Neutrophil (primary cell): ENCODE measurements around the gene STX16.
A peak's percentile ranks its signal among the peaks of the same experiment; 100 is the strongest.

Experiments
- H3K27ac ChIP-seq: fragments of 200-600 bp; sonication (generic); 2 replicates; pipeline ENCODE4 v1.5.1; 2016; ENCODE audit warnings: mild to moderate bottlenecking, moderate library complexity
- H3K27me3 ChIP-seq: fragments of 200-600 bp; sonication (generic); 2 replicates; pipeline ENCODE4 v1.6.0; 2016; ENCODE audit warnings: mild to moderate bottlenecking
- H3K36me3 ChIP-seq: fragments of 200-600 bp; sonication (generic); 2 replicates; pipeline ENCODE4 v1.5.1; 2017
- H3K4me1 ChIP-seq, 2 experiments: fragments of 200-600 bp in 1 of 2; sonication (generic) in 1 of 2; 1 replicate in 1 of 2; 2 replicates in 1 of 2; pipeline versions ENCODE4 v1.5.1 to v1.6.1; 2013 to 2016; ENCODE audit warnings: low read depth in 1 of 2, low read length in 1 of 2, mild to moderate bottlenecking in 1 of 2, moderate library complexity in 1 of 2; ENCODE audit not compliant: control insufficient read depth in 1 of 2, insufficient read depth in 1 of 2
- H3K4me3 ChIP-seq, 2 experiments: fragments of 200-600 bp in 1 of 2; sonication (generic) in 1 of 2; 1 replicate in 1 of 2; 2 replicates in 1 of 2; pipeline ENCODE4 v1.5.1; 2013 to 2016; ENCODE audit warnings: low read depth in 1 of 2, low read length in 1 of 2, mild to moderate bottlenecking in 1 of 2, moderate library complexity in 1 of 2
- H3K9me3 ChIP-seq: fragments of 200-600 bp; sonication (generic); 2 replicates; pipeline ENCODE4 v1.5.1; 2016
- CTCF ChIP-seq: fragments of 200-600 bp; sonication (generic); IDR thresholded peaks from 2 replicates; pipeline ENCODE4 v1.5.1; 2016; ENCODE audit warnings: antibody characterized with exemption

Gene STX16

GRCh38 chr20:58657262-58657661, 6.2 kb downstream of the STX16 start:
- no peak overlapping the region for H3K27ac ChIP-seq
- H3K9me3 ChIP-seq, result no peaks in the 10 kb centered on the region
- no peak for TF ChIP-seq CTCF
- H3K4me1 ChIP-seq, result peaks cover 29 to 30% of the 10 kb centered on the region in 2 experiments
- H3K4me3 ChIP-seq, result no peak overlapping the region
- no peaks in the 10 kb centered on the region for H3K27me3 ChIP-seq
- peaks cover 9% of the 10 kb centered on the region for H3K36me3 ChIP-seq

GRCh38 chr20:58657986-58658385, 6.9 kb downstream of the STX16 start:
- Histone ChIP-seq H3K9me3 (no peaks in the 10 kb centered on the region), H3K4me3 (no peak overlapping the region), H3K4me1 (peaks cover 23 to 24% of the 10 kb centered on the region in 2 experiments), H3K36me3 (peaks cover 9% of the 10 kb centered on the region), H3K27ac (no peak overlapping the region), H3K27me3 (no peaks in the 10 kb centered on the region)
- TF ChIP-seq CTCF, result no peak

- no peaks in the 10 kb centered on the region for H3K27me3 ChIP-seq
- H3K4me1 ChIP-seq, result peaks cover 15 to 17% of the 10 kb centered on the region in 2 experiments
- TF ChIP-seq CTCF, result no peak
- peaks cover 11% of the 10 kb centered on the region for H3K36me3 ChIP-seq
- no peak overlapping the region for H3K27ac ChIP-seq
- H3K9me3 ChIP-seq, result no peaks in the 10 kb centered on the region
- H3K4me3 ChIP-seq, result no peak overlapping the region
Measured at GRCh38 chr20:58658760-58659159, 7.7 kb downstream of the STX16 start.

GRCh38 chr20:58659841-58660240, 8.8 kb downstream of the STX16 start:
- Histone ChIP-seq H3K27ac (peak overlapping the region; percentile 53), H3K27me3 (no peaks in the 10 kb centered on the region), H3K9me3 (no peaks in the 10 kb centered on the region), H3K4me1 (peaks cover 8 to 14% of the 10 kb centered on the region in 2 experiments), H3K4me3 (no peak overlapping the region), H3K36me3 (peaks cover 15% of the 10 kb centered on the region)
- no peak for TF ChIP-seq CTCF

- peaks cover 23% of the 10 kb centered on the region for H3K36me3 ChIP-seq
- H3K4me3 ChIP-seq, result no peak overlapping the region
- no peaks in the 10 kb centered on the region for H3K27me3 ChIP-seq
- TF ChIP-seq CTCF, result no peak
- H3K27ac ChIP-seq, result peak overlapping the region; percentile 21
- peaks cover 8 to 12% of the 10 kb centered on the region in 2 experiments for H3K4me1 ChIP-seq
- no peaks in the 10 kb centered on the region for H3K9me3 ChIP-seq
Measured at GRCh38 chr20:58660855-58661597, 9.9 kb downstream of the STX16 start.
